Peyer's patch (tissue), 4 donors: ENCODE results near the gene DFFB.

ENCODE experiments used
- POLR2A ChIP-seq, 2 donors: fragments of 450-650 bp; IDR thresholded peaks; one replicate each; pipeline ENCODE4 v1.5.1; 2017; ENCODE audit warnings: antibody characterized with exemption in 2 of 2, mild to moderate bottlenecking in 2 of 2, moderate library complexity in 2 of 2
- TF ChIP-seq, protein P1 (sequence below), 6 experiments: fragments of 450-650 bp in 4 of 6; fragments of 200-600 bp in 2 of 6; sonication (generic) in 1 of 6; IDR thresholded peaks; one replicate each; pipeline ENCODE4 v1.5.1; 2017 to 2019; ENCODE audit warnings: antibody characterized with exemption in 6 of 6, mild to moderate bottlenecking in 3 of 6, moderate library complexity in 1 of 6

DNA sequence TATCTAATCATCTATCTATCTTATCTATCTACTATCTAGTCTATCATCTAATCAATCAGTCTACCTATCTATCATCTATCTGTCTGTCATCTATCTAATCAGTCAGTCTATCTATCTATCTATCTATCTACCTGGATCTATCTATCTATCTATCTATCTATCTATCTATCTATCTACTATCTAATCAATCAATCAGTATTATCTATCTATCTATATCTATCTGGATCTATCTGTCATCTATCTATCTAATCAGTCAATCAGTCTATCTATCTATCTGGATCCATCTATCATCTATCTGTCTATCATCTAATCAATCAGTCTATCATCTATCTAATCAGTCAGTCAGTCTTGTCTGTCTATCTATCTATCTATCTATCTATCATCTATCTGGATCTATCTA, 69.7 kb downstream of the DFFB start:
- TF ChIP-seq, protein P1, sequence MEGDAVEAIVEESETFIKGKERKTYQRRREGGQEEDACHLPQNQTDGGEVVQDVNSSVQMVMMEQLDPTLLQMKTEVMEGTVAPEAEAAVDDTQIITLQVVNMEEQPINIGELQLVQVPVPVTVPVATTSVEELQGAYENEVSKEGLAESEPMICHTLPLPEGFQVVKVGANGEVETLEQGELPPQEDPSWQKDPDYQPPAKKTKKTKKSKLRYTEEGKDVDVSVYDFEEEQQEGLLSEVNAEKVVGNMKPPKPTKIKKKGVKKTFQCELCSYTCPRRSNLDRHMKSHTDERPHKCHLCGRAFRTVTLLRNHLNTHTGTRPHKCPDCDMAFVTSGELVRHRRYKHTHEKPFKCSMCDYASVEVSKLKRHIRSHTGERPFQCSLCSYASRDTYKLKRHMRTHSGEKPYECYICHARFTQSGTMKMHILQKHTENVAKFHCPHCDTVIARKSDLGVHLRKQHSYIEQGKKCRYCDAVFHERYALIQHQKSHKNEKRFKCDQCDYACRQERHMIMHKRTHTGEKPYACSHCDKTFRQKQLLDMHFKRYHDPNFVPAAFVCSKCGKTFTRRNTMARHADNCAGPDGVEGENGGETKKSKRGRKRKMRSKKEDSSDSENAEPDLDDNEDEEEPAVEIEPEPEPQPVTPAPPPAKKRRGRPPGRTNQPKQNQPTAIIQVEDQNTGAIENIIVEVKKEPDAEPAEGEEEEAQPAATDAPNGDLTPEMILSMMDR (IDR thresholded peaks at IDR 0.05), result no peak
- TF ChIP-seq POLR2A (IDR thresholded peaks at IDR 0.05), result no peak
